Stimulated activated CD8-positive, alpha-beta memory T cell treated with anti-CD3 and anti-CD28 coated beads, Interleukin-7, amount 100 ng/mL, for 24 hours (primary cell): ENCODE measurements around the gene SLC24A4.
"Not testable (repeated sequence)": the region's sequence is repeated elsewhere in the genome, so short reads cannot be mapped to it uniquely, and the experiment has no call there.

ENCODE experiments used
- DNase-seq: peaks from one replicate; pipeline ENCODE4 v3.0.0-alpha.2; 2020; ENCODE audit warnings: low read depth

The SLC24A4 gene

DNA sequence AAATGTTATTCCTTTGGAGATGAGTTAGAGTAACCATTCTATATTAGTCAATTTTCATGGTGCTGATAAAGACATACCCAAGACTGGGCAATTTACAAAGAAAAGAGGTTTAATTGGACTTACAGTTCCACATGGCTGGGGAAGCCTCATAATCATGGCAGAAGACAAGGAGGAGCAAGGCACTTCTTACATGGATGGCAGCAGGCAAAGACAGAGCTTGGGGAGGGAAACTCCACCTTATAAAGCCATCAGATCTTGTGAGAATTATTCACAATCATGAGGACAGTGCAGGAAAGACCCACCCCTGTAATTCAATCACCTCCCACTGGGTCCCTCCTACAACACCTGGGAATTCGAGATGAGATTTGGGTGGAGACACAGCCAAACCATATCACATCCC is 79.5 kb downstream of the SLC24A4 start:
- not testable (repeated sequence) for DNase-seq

GRCh38 chr14:92404018-92404417 is 81.1 kb downstream of the SLC24A4 start:
- DNase-seq = no peak

DNA sequence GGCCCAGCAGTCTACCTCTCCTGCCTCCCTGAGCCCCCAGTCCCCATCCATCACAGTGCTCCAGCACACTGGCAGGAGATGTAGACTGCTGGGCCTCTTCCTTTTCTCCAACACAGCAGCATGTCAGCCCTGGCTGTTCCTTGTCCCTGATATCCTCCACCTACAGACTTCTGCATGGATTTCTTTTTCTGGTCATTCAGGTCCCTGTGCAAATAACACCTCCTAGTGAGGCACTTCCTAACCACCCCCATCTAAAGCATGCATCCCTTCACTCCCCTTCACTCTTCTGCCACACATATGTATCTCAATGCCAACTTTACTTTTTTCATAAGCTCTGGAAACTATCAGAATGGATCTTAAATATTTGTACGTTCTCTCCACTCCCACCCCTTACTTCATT is 81.5 kb downstream of the SLC24A4 start:
- DNase-seq = no peak

- DNase-seq = no peak
Observed at GRCh38 chr14:92404938-92405337, 82.0 kb downstream of the SLC24A4 start.

DNA sequence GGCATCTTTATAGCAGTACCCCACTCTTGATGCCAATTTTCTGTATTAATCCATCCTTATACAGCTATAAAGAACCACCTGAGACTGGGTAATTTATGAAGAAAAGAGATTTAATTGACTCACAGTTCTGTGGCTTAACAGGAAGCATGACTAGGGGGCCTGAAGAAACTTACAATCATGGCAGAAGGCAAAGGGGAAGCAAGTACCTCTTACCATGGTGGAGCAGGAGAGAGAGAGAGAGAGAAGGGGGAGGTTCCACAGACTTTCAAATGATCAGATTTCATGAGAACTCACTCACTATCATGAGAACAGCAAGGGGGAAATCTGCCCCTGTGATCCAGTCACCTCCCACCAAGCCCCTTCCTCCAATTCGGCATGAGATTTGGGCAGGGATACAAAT is 84.4 kb downstream of the SLC24A4 start:
- no peak for DNase-seq

- DNase-seq = no peak
Observed at GRCh38 chr14:92409043-92409442, 86.1 kb downstream of the SLC24A4 start.

DNA sequence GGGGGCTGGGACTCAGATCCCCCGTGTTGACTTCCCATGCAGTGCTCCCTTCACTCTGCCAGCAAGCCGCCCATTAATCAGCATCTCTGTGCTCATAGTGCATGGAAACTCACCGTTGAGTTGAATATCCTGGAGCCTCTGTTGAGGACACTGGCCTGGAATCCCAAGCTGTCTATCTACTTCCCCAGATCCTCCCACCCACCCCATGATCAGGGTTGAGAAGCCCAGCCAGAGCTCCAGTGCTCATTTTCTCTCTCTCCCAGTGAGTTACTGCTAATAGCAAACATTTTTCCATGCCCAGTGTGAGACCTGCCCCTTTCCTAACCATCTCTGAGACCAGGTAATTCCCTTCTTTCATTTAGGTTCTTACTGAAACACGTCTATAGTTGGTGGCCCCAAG is 88.2 kb downstream of the SLC24A4 start:
- DNase-seq = no peak

- no peak for DNase-seq
Observed at GRCh38 chr14:92411941-92412340, 89.0 kb downstream of the SLC24A4 start.

DNA sequence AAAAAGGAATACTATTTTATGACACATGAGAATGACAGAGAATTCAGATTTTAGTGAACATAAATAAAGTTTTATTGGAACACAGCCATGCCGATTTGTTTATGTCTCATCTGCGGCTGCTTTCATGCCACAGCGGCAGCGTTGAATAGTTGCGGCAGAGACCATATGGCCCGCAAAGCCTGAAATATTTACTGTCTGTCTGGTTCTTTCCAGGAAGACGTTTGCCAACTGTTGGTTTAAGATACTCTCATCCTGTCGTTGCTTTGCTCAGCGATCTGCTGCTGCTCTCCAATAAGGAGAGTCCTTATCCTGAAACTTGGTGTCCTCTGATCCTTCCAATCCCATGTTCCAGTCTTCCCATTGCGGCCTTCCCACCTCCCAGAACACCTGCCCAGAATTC is 89.9 kb downstream of the SLC24A4 start:
- DNase-seq = no peak

- no peak for DNase-seq
Observed at GRCh38 chr14:92413379-92413778, 90.4 kb downstream of the SLC24A4 start.

DNA sequence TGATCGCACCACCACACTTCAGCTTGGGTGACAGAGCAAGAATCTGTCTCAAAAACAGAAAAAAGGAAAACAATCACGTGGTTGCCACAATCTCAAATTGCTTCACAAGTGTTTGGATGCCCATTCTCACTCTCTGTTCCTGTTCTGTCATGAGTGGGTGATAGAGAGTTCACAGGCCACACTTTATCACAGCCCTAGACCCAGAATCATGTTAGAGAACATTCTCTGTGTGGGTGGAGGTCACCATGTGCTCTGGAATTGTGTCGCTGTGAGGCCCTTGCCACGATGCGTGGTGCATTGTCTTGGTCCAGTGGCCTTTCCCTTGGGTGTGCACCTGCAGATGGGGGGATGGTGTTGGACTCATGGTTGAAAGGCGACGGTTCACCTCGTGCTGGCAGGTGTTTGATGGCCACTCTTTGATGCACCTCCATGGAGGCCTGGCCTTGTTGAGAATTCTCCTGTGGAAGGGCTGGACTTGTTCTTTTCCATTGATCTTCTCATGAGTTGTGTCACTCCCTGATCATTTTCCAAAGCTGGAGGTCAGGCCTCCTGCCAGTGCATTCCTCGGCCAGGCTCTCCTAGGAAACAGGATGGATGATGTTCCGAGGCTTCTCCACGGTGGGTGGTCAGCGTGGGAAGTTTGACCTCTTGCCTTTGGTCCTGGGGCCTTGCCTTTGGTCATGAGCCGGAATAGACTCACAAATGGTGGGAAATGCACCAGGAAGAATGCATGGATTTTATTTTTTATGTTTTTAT is 91.9 kb downstream of the SLC24A4 start:
- no peak for DNase-seq

DNA sequence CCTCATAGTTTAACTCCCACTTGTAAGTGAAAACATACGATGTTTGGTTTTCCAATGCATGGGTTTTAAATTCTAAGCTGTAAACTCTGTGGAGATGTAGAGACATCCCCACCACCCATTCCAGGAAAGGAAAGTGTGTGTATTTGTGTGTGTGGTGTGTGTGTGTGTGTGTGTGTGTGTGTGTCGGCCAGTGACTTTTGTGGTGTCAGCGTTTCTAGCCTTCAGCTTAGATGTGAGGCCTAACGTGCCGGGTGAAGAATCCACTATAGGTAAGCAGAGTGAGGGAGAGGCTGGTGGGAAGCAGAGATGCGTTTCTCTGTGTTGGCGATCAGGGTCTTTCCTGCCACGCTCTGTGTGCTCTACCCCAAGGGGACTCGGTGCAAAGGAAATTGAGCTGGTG is 93.0 kb downstream of the SLC24A4 start:
- no peak for DNase-seq

GRCh38 chr14:92416544-92416943 is 93.6 kb downstream of the SLC24A4 start:
- DNase-seq = no peak

DNA sequence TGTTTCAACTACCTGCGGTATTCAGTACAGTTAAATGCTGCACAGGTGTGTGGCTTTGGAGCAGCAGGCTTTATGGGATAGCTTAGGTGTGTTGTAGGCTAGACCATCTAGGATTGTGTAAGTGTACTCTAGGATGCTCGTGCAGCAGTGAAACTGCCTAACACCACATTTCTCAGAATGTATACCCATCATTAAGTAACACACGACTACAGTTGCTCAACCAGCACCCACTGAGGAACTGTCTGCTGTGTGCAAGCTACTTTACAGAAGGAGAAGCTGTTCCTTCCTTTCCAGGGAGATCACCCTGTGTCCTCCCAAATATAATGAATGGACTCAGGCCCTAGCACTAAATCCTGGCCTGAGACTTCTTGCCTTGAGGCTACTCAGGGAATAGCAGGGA is 94.8 kb downstream of the SLC24A4 start:
- no peak for DNase-seq

GRCh38 chr14:92421751-92422150 is 98.8 kb downstream of the SLC24A4 start:
- no peak for DNase-seq

GRCh38 chr14:92425101-92425500 is 102.1 kb downstream of the SLC24A4 start:
- no peak for DNase-seq

DNA sequence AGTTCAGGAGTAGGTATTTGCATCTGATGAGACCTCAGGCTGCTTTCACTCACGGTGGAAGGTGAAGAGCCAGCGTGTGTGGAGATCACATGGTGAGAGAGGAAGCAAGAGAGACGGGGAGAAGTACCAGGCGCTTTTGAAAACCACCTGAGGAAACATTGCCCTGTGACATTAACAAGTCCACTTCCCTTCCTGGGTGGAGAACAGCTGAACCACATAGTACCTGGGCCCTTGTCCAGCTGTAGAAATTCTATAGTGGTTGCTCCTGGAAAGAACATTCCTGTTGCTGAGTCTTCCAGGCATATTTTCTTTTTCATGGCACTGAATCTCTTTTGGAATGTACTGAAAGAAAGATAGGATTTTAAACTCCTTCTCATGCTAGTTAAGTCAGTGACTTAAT is 103.3 kb downstream of the SLC24A4 start:
- no peak for DNase-seq

DNA sequence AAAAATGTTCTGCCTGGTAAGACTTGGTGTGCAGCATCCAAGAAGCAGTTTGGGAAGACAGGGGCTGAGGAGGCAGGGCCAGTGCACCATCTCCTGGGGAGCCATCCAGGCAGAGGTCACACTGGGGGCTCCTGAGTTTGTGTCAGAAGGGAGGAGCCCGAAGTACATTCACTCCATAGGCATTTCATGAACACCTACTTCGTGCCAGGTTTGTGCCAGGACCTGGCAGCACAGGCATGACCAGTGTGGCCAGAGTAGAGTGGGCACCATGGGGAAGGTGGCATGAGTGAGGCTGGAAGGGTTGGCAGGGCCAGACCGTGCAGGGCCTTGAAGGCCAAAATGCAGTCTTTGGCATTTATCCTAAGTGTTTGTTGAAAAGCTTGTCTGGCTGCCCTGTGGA is 104.1 kb downstream of the SLC24A4 start:
- DNase-seq = no peak

DNA sequence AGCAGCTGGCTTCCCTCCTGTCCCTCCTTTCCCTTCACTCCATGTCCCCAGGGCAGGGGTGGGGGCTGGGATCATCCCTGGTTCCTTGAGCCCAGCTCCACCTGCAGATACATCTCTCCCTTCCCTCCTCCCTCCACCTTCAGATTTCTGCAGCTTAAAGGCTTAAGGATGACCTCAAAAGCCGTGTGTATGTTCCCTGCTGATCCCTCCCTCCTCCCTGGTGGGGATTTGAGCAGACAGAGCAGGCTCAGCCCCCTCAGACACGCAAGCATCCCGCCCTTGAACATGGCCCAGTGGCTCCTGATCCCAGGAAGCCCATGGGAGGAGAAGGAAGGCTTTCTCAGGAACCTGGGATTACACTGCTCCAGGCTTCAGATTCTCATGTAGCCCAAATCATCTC is 107.7 kb downstream of the SLC24A4 start:
- no peak for DNase-seq

DNA sequence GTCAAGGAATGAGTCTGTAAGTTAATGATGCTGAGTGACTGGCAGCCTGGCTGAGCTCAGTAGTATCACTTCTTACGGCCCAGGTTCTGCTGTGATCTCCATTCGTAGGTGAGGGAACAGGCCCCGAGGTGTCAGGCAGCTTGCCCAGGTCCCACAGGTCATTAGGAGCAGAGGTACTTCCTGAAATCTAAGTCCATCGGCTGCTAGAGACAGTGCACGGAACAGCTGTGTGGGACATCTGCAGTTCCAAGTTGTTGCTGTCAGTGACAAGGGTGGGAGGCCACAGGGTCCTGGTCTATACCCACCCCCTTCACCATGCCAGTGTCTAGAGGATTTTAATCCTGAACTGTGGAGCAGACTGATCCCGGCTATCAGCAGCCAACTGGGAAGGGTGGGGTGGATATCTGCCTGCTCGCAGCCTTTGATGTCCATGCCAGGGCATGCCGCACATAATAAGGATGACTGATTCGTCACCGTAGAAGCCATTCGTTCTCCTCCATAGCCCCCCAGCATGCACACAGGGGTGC is 108.3 kb downstream of the SLC24A4 start:
- DNase-seq = no peak

- no peak for DNase-seq
Observed at GRCh38 chr14:92433407-92433806, 110.4 kb downstream of the SLC24A4 start.

- DNase-seq = no peak
Observed at GRCh38 chr14:92435154-92435553, 112.2 kb downstream of the SLC24A4 start.

GRCh38 chr14:92436115-92436776 is 113.3 kb downstream of the SLC24A4 start:
- DNase-seq = no peak

DNA sequence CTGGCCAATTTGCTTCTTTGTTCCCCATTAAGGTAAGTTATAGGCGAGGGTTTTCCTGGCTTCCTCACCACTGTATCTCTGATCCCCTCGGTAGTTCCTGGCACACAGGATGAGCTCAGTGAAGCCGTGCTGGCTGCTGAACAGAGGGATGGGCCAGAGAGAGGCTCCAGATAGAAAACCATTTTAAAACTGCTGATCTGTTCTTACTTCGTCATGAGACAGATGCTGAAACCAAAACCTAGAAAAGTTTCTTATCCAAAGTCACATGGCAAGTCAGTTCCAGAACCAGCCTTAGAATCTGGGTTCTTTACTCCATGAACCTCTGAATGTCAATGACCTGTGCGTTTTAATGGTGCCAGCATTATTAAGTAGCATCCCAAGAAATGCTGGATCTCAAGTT is 114.3 kb downstream of the SLC24A4 start:
- no peak for DNase-seq
